WTC11 (cell line): ENCODE results near the gene SEC24A. TPM values are rescaled to one million over a fixed set of nuclear protein-coding genes. Genes with fewer than 3 reads are reported as not detected.
A peak's percentile ranks its signal among the peaks of the same experiment; 100 is the strongest.

ENCODE experiments used
- ATAC-seq: fragments of 200-7000 bp; cut with Tn5 transposase; 2 replicates; pipeline ENCODE4 v1.10.0; 2021; ENCODE audit warnings: mild to moderate bottlenecking, moderate library complexity
- CTCF ChIA-PET: fragments of 300-600 bp; sonication (Branson Sonifier 250); formaldehyde crosslinking; loops from one replicate; lab custom pipeline; 2021; ENCODE audit warnings: antibody characterized with exemption; lab: Charles Lee
- POLR2A ChIA-PET: fragments of 350-600 bp; sonication (Branson Sonifier 250); formaldehyde crosslinking; loops from one replicate; lab custom pipeline; 2021; ENCODE audit warnings: antibody characterized with exemption; lab: Charles Lee
- DNase-seq: peaks from one replicate; pipeline ENCODE4 v3.0.0; 2021; ENCODE audit warnings: low spot score
- H3K27ac Mint-ChIP-seq: 2 replicates; pipeline ENCODE4 v1.8.0; 2021; ENCODE audit warnings: mixed read lengths
- H3K27me3 Mint-ChIP-seq: 2 replicates; pipeline ENCODE4 v1.8.0; 2021; ENCODE audit warnings: low read depth, mild to moderate bottlenecking, moderate library complexity, mixed read lengths
- H3K36me3 Mint-ChIP-seq: 2 replicates; pipeline ENCODE4 v1.8.0; 2021; ENCODE audit warnings: mixed read lengths
- H3K4me1 Mint-ChIP-seq: 2 replicates; pipeline ENCODE4 v1.8.0; 2022; ENCODE audit warnings: mixed read lengths
- H3K4me3 Mint-ChIP-seq: 2 replicates; pipeline ENCODE4 v1.8.0; 2021; ENCODE audit warnings: mild to moderate bottlenecking, moderate library complexity, mixed read lengths
- H3K9me3 Mint-ChIP-seq: 2 replicates; pipeline ENCODE4 v1.8.0; 2021; ENCODE audit warnings: mixed read lengths
- ATF3 ChIP-seq: sonication (generic); formaldehyde crosslinking; conservative IDR thresholded peaks from 2 replicates; pipeline ENCODE4 v1.8.1; 2022; ENCODE audit warnings: mild to moderate bottlenecking, missing genetic modification reagents
- CREM ChIP-seq: sonication (generic); formaldehyde crosslinking; IDR thresholded peaks from 2 replicates; pipeline ENCODE4 v1.8.1; 2022; ENCODE audit warnings: mild to moderate bottlenecking, missing genetic modification reagents, moderate library complexity
- ELF4 ChIP-seq: sonication (generic); formaldehyde crosslinking; IDR thresholded peaks from 2 replicates; pipeline ENCODE4 v1.8.1; 2022; ENCODE audit warnings: low read depth, mild to moderate bottlenecking, moderate library complexity, missing genetic modification reagents
- ETV6 ChIP-seq: sonication (generic); formaldehyde crosslinking; IDR thresholded peaks from 2 replicates; pipeline ENCODE4 v1.8.1; 2022; ENCODE audit warnings: mild to moderate bottlenecking, missing genetic modification reagents
- FOXK1 ChIP-seq: sonication (generic); formaldehyde crosslinking; IDR thresholded peaks from 2 replicates; pipeline ENCODE4 v1.8.0; 2022; ENCODE audit warnings: mild to moderate bottlenecking, moderate library complexity, missing genetic modification reagents
- FOXP1 ChIP-seq: sonication (generic); formaldehyde crosslinking; IDR thresholded peaks from 2 replicates; pipeline ENCODE4 v1.8.0; 2022; ENCODE audit warnings: missing genetic modification reagents, mild to moderate bottlenecking, moderate library complexity, borderline replicate concordance
- JAZF1 ChIP-seq: fragments of 250-450 bp; sonication (Bioruptor Pico); IDR thresholded peaks from 2 replicates; pipeline ENCODE4 v1.9.0; 2021; ENCODE audit warnings: moderate library complexity, mild to moderate bottlenecking, inconsistent platforms
- NFE2L1 ChIP-seq: sonication (generic); formaldehyde crosslinking; IDR thresholded peaks from 2 replicates; pipeline ENCODE4 v1.8.1; 2023; ENCODE audit warnings: missing genetic modification reagents
- NR1H2 ChIP-seq: sonication (generic); formaldehyde crosslinking; IDR thresholded peaks from 2 replicates; pipeline ENCODE4 v1.9.0; 2021; ENCODE audit warnings: mild to moderate bottlenecking, moderate library complexity, missing genetic modification reagents
- NR2C2 ChIP-seq: sonication (generic); formaldehyde crosslinking; IDR thresholded peaks from 2 replicates; pipeline ENCODE4 v1.8.0; 2022; ENCODE audit warnings: mild to moderate bottlenecking, missing genetic modification reagents
- PRRX2 ChIP-seq: fragments of 250-450 bp; sonication (Bioruptor Pico); IDR thresholded peaks from 2 replicates; pipeline ENCODE4 v1.8.0; 2021; ENCODE audit warnings: mild to moderate bottlenecking
- SMAD3 ChIP-seq: sonication (generic); formaldehyde crosslinking; IDR thresholded peaks from 2 replicates; pipeline ENCODE4 v1.8.0; 2022; ENCODE audit warnings: missing genetic modification reagents, mild to moderate bottlenecking, borderline replicate concordance
- SOX15 ChIP-seq: fragments of 250-450 bp; sonication (Bioruptor Pico); IDR thresholded peaks from 2 replicates; pipeline ENCODE4 v1.9.0; 2021; ENCODE audit warnings: mild to moderate bottlenecking
- TEAD1 ChIP-seq: sonication (generic); formaldehyde crosslinking; IDR thresholded peaks from 2 replicates; pipeline ENCODE4 v1.8.0; 2022; ENCODE audit warnings: mild to moderate bottlenecking, missing genetic modification reagents
- ZNF263 ChIP-seq: sonication (generic); formaldehyde crosslinking; IDR thresholded peaks from 2 replicates; pipeline ENCODE4 v1.8.1; 2022; ENCODE audit warnings: low read depth, mild to moderate bottlenecking, moderate library complexity, missing genetic modification reagents
- ZNF671 ChIP-seq: fragments of 250-450 bp; sonication (Bioruptor Pico); IDR thresholded peaks from 2 replicates; pipeline ENCODE4 v1.8.0; 2021; ENCODE audit warnings: mild to moderate bottlenecking
- total RNA-seq: library from RNA; stranded (reverse); gene quantifications from 3 replicates; pipeline ENCODE4 v1.2.3, GENCODE V29; 2021
- TF ChIP-seq, protein P1 (sequence below): sonication (generic); formaldehyde crosslinking; conservative IDR thresholded peaks from 2 replicates; pipeline ENCODE4 v1.8.1; 2023; ENCODE audit warnings: mild to moderate bottlenecking, low read depth, missing genetic modification reagents, moderate library complexity
- TF ChIP-seq, protein P2 (sequence below): fragments of 250-450 bp; sonication (Bioruptor Pico); IDR thresholded peaks from 2 replicates; pipeline ENCODE4 v1.9.0; 2021; ENCODE audit warnings: mild to moderate bottlenecking, borderline replicate concordance
- TF ChIP-seq, protein P3 (sequence below): sonication (generic); formaldehyde crosslinking; IDR thresholded peaks from 2 replicates; pipeline ENCODE4 v1.8.0; 2022; ENCODE audit warnings: missing genetic modification reagents
- TF ChIP-seq, protein P4 (sequence below): sonication (generic); formaldehyde crosslinking; IDR thresholded peaks from 2 replicates; pipeline ENCODE4 v1.8.0; 2022; ENCODE audit warnings: mild to moderate bottlenecking, missing genetic modification reagents

SEC24A gene
- total RNA-seq, 1 experiment from 2014 or later: 30.5 TPM

DNA sequence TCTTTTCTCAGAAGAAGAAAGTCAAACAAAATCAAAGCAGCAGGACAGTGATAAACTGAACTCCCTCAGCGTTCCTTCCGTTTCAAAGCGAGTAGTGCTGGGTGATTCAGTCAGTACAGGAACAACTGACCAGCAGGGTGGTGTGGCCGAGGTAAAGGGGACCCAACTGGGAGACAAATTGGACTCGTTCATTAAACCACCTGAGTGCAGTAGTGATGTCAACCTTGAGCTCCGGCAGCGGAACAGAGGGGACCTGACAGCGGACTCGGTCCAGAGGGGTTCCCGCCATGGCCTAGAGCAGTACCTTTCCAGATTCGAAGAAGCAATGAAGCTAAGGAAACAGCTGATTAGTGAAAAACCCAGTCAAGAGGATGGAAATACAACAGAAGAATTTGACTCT lies 92.5 kb downstream of the SEC24A start:
- CTCF ChIA-PET: interaction anchor here (0.6 to 4.3 kb wide), 3 partner anchors 29 to 164 kb away, joined by 3 to 30 read pairs (median 11); partner anchors contain the start of gene PCBD2

More for the DNA sequence above, 92.5 kb downstream of the SEC24A start:
- Mint-ChIP-seq H3K27me3 (no peaks in the 10 kb centered on the region), H3K27ac (peak overlapping the region; percentile 64), H3K4me1 (peaks cover 8% of the 10 kb centered on the region), H3K9me3 (no peaks in the 10 kb centered on the region), H3K4me3 (no peak overlapping the region), H3K36me3 (peaks cover 19% of the 10 kb centered on the region)
- no peak for DNase-seq
- POLR2A ChIA-PET: no interaction called here
- no peak for ATAC-seq
- TF ChIP-seq, protein P1, sequence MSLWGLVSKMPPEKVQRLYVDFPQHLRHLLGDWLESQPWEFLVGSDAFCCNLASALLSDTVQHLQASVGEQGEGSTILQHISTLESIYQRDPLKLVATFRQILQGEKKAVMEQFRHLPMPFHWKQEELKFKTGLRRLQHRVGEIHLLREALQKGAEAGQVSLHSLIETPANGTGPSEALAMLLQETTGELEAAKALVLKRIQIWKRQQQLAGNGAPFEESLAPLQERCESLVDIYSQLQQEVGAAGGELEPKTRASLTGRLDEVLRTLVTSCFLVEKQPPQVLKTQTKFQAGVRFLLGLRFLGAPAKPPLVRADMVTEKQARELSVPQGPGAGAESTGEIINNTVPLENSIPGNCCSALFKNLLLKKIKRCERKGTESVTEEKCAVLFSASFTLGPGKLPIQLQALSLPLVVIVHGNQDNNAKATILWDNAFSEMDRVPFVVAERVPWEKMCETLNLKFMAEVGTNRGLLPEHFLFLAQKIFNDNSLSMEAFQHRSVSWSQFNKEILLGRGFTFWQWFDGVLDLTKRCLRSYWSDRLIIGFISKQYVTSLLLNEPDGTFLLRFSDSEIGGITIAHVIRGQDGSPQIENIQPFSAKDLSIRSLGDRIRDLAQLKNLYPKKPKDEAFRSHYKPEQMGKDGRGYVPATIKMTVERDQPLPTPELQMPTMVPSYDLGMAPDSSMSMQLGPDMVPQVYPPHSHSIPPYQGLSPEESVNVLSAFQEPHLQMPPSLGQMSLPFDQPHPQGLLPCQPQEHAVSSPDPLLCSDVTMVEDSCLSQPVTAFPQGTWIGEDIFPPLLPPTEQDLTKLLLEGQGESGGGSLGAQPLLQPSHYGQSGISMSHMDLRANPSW (CRISPR knock-in tag): no peak
- TF ChIP-seq NFE2L1 (CRISPR knock-in tag): no peak
- TF ChIP-seq NR2C2 (CRISPR knock-in tag): no peak
- no peak for TF ChIP-seq ELF4 (CRISPR knock-in tag)
- no peak for TF ChIP-seq CREM
- no peak for TF ChIP-seq SOX15 (CRISPR knock-in tag)
- TF ChIP-seq PRRX2 (CRISPR knock-in tag): no peak
- no peak for TF ChIP-seq FOXK1 (CRISPR knock-in tag)
- no peak for TF ChIP-seq ZNF671 (CRISPR knock-in tag)
- no peak for TF ChIP-seq TEAD1 (CRISPR knock-in tag)
- TF ChIP-seq ETV6: no peak
- TF ChIP-seq ATF3 (CRISPR knock-in tag): no peak
- no peak for TF ChIP-seq FOXP1
- no peak for TF ChIP-seq SMAD3
- TF ChIP-seq JAZF1 (CRISPR knock-in tag): no peak
- TF ChIP-seq NR1H2 (CRISPR knock-in tag): no peak
- TF ChIP-seq, protein P2, sequence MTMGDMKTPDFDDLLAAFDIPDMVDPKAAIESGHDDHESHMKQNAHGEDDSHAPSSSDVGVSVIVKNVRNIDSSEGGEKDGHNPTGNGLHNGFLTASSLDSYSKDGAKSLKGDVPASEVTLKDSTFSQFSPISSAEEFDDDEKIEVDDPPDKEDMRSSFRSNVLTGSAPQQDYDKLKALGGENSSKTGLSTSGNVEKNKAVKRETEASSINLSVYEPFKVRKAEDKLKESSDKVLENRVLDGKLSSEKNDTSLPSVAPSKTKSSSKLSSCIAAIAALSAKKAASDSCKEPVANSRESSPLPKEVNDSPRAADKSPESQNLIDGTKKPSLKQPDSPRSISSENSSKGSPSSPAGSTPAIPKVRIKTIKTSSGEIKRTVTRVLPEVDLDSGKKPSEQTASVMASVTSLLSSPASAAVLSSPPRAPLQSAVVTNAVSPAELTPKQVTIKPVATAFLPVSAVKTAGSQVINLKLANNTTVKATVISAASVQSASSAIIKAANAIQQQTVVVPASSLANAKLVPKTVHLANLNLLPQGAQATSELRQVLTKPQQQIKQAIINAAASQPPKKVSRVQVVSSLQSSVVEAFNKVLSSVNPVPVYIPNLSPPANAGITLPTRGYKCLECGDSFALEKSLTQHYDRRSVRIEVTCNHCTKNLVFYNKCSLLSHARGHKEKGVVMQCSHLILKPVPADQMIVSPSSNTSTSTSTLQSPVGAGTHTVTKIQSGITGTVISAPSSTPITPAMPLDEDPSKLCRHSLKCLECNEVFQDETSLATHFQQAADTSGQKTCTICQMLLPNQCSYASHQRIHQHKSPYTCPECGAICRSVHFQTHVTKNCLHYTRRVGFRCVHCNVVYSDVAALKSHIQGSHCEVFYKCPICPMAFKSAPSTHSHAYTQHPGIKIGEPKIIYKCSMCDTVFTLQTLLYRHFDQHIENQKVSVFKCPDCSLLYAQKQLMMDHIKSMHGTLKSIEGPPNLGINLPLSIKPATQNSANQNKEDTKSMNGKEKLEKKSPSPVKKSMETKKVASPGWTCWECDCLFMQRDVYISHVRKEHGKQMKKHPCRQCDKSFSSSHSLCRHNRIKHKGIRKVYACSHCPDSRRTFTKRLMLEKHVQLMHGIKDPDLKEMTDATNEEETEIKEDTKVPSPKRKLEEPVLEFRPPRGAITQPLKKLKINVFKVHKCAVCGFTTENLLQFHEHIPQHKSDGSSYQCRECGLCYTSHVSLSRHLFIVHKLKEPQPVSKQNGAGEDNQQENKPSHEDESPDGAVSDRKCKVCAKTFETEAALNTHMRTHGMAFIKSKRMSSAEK (CRISPR knock-in tag): no peak
- TF ChIP-seq, protein P3, sequence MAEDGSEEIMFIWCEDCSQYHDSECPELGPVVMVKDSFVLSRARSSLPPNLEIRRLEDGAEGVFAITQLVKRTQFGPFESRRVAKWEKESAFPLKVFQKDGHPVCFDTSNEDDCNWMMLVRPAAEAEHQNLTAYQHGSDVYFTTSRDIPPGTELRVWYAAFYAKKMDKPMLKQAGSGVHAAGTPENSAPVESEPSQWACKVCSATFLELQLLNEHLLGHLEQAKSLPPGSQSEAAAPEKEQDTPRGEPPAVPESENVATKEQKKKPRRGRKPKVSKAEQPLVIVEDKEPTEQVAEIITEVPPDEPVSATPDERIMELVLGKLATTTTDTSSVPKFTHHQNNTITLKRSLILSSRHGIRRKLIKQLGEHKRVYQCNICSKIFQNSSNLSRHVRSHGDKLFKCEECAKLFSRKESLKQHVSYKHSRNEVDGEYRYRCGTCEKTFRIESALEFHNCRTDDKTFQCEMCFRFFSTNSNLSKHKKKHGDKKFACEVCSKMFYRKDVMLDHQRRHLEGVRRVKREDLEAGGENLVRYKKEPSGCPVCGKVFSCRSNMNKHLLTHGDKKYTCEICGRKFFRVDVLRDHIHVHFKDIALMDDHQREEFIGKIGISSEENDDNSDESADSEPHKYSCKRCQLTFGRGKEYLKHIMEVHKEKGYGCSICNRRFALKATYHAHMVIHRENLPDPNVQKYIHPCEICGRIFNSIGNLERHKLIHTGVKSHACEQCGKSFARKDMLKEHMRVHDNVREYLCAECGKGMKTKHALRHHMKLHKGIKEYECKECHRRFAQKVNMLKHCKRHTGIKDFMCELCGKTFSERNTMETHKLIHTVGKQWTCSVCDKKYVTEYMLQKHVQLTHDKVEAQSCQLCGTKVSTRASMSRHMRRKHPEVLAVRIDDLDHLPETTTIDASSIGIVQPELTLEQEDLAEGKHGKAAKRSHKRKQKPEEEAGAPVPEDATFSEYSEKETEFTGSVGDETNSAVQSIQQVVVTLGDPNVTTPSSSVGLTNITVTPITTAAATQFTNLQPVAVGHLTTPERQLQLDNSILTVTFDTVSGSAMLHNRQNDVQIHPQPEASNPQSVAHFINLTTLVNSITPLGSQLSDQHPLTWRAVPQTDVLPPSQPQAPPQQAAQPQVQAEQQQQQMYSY: no peak
- TF ChIP-seq, protein P4, sequence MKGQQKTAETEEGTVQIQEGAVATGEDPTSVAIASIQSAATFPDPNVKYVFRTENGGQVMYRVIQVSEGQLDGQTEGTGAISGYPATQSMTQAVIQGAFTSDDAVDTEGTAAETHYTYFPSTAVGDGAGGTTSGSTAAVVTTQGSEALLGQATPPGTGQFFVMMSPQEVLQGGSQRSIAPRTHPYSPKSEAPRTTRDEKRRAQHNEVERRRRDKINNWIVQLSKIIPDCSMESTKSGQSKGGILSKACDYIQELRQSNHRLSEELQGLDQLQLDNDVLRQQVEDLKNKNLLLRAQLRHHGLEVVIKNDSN (CRISPR knock-in tag): no peak
- no peak for TF ChIP-seq ZNF263 (CRISPR knock-in tag)
